Neural cell (in vitro differentiated cells): Measurements from ENCODE around the gene MACROH2A1. TPM values are rescaled to one million over a fixed set of nuclear protein-coding genes. Genes with fewer than 3 reads are reported as not detected.

Experiments used
- H2AFZ ChIP-seq: fragments of 200-600, 300-800 bp; sonication (generic), shearing (Covaris generic); 2 replicates; pipeline ENCODE4 v1.6.0; 2014; ENCODE audit warnings: low read depth, mild to moderate bottlenecking, antibody characterized with exemption, low read length, moderate library complexity
- H3F3A ChIP-seq: fragments of 200-600 bp; shearing (Covaris generic); 2 replicates; pipeline ENCODE4 v1.6.1; 2016; ENCODE audit warnings: mild to moderate bottlenecking, moderate library complexity, mixed read lengths, antibody characterized with exemption, low read length; ENCODE audit not compliant: insufficient read depth, poor library complexity, severe bottlenecking
- H3K27ac ChIP-seq: fragments of 200-600, 300-800 bp; sonication (generic), shearing (Covaris generic); 2 replicates; pipeline ENCODE4 v1.5.1; 2014; ENCODE audit warnings: mild to moderate bottlenecking, low read length, moderate library complexity
- H3K27me3 ChIP-seq: fragments of 300-800, 200-600 bp; sonication (generic), shearing (Covaris generic); 2 replicates; pipeline ENCODE4 v1.6.0; 2014; ENCODE audit warnings: mild to moderate bottlenecking, low read depth, low read length, moderate library complexity; ENCODE audit not compliant: insufficient read depth
- H3K36me3 ChIP-seq: fragments of 300-800, 200-600 bp; sonication (generic), shearing (Covaris generic); 2 replicates; pipeline ENCODE4 v1.5.1; 2014; ENCODE audit warnings: mild to moderate bottlenecking, antibody characterized with exemption, low read length, moderate library complexity; ENCODE audit not compliant: insufficient read depth
- H3K4me2 ChIP-seq: fragments of 300-800, 200-600 bp; sonication (generic), shearing (Covaris generic); 2 replicates; pipeline ENCODE4 v1.6.0; 2014; ENCODE audit warnings: mild to moderate bottlenecking, low read length
- H3K4me3 ChIP-seq: fragments of 300-800, 200-600 bp; sonication (generic), shearing (Covaris generic); 2 replicates; pipeline ENCODE4 v1.5.1; 2014; ENCODE audit warnings: mild to moderate bottlenecking, low read length, moderate library complexity
- H3K79me2 ChIP-seq: fragments of 200-600 bp; shearing (Covaris generic); replicated peaks from 2 replicates; pipeline ENCODE4 v1.6.0; 2014; ENCODE audit warnings: mild to moderate bottlenecking, low read length, moderate library complexity; ENCODE audit not compliant: insufficient read depth
- H3K9ac ChIP-seq: fragments of 300-800, 200-600 bp; sonication (generic), shearing (Covaris generic); 2 replicates; pipeline ENCODE4 v1.6.1; 2016; ENCODE audit warnings: mild to moderate bottlenecking, low read length, mixed read lengths
- H3K9me2 ChIP-seq: fragments of 200-600 bp; shearing (Covaris generic); 2 replicates; pipeline ENCODE4 v1.6.1; 2016; ENCODE audit warnings: mild to moderate bottlenecking, low read length, mixed read lengths; ENCODE audit not compliant: insufficient read depth
- H3K9me3 ChIP-seq: fragments of 200-600, 300-800 bp; sonication (generic), shearing (Covaris generic); 2 replicates; pipeline ENCODE4 v1.6.1; 2016; ENCODE audit warnings: mild to moderate bottlenecking, mixed run types, low read length, moderate library complexity, mixed read lengths
- H4K20me1 ChIP-seq: fragments of 200-600 bp; shearing (Covaris generic); 2 replicates; pipeline ENCODE4 v1.6.1; 2016; ENCODE audit warnings: mild to moderate bottlenecking, mixed run types; ENCODE audit not compliant: insufficient read depth
- CTCF ChIP-seq: fragments of 450-650 bp; IDR thresholded peaks from 2 replicates; pipeline ENCODE4 v1.5.1; 2014; ENCODE audit warnings: antibody characterized with exemption, mild to moderate bottlenecking, moderate library complexity; ENCODE audit not compliant: poor library complexity, severe bottlenecking
- EP300 ChIP-seq: fragments of 450-650 bp; conservative IDR thresholded peaks from 2 replicates; pipeline ENCODE4 v1.6.1; 2014; ENCODE audit warnings: antibody characterized with exemption, mild to moderate bottlenecking, moderate library complexity; ENCODE audit not compliant: poor library complexity, severe bottlenecking
- EZH2 ChIP-seq: fragments of 200-600, 300-800 bp; shearing (Covaris generic), sonication (generic); IDR thresholded peaks from 2 replicates; pipeline ENCODE4 v1.6.1; 2014; ENCODE audit warnings: antibody characterized with exemption, low read length, borderline replicate concordance, mild to moderate bottlenecking; ENCODE audit not compliant: insufficient read depth, poor library complexity, severe bottlenecking
- MXI1 ChIP-seq: fragments of 450-650 bp; conservative IDR thresholded peaks from 2 replicates; pipeline ENCODE4 v1.6.1; 2014; ENCODE audit warnings: antibody characterized with exemption, mild to moderate bottlenecking; ENCODE audit not compliant: poor library complexity, severe bottlenecking
- POLR2AphosphoS5 ChIP-seq: IDR thresholded peaks from 2 replicates; pipeline ENCODE4 v1.6.1; 2012
- RAD21 ChIP-seq: fragments of 450-650 bp; conservative IDR thresholded peaks from 2 replicates; pipeline ENCODE4 v1.6.1; 2014; ENCODE audit warnings: antibody characterized with exemption, mild to moderate bottlenecking, moderate library complexity
- SMC3 ChIP-seq: fragments of 450-650 bp; conservative IDR thresholded peaks from 2 replicates; pipeline ENCODE4 v1.6.1; 2014; ENCODE audit warnings: antibody characterized with exemption, mild to moderate bottlenecking, moderate library complexity; ENCODE audit not compliant: poor library complexity
- TAF1 ChIP-seq: IDR thresholded peaks from 2 replicates; pipeline ENCODE4 v1.6.1; 2012; ENCODE audit warnings: low read depth
- polyA plus RNA-seq: library from polyadenylated mRNA; depleted of rRNA; stranded (reverse); fragments of >200 nt; gene quantifications from 2 replicates; pipeline ENCODE4 v1.2.3, GENCODE V29; 2014
- TF ChIP-seq, protein P1 (sequence below): IDR thresholded peaks from 2 replicates; pipeline ENCODE4 v1.6.1; 2012; ENCODE audit warnings: borderline replicate concordance

Gene MACROH2A1
- polyA plus RNA-seq, 1 donor from 2014 or later, result 351 TPM

DNA sequence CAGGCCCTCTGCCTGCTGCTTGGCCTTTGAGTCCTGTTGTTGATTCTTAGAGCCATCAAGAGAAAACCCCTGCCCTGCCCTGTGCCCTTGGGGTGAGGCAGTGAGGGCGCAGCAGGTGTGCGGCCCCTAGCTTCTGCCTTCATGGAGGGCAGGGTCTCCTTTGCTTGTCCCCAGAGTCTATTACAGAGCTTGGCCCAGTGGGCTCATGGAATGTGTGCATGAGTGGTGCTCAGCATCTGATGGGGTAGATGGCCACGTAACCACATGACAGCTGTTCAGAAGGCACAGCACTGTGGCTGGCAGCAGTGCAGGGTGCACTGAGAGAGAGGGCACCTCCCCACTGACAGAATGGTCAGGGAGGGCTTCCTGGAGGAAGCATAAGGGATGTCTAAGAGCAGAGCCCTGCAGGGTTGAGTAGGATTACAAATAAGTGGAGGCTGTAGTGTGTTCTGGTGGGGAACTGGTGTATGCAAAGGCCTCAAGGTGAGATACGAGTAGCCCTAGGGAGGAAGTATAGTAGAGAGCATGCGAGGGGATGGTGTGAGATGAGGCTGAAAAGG lies 70.8 kb downstream of the MACROH2A1 start:
- H3K79me2 ChIP-seq, result no peaks in the 10 kb centered on the region
- H3K4me2 ChIP-seq, result no peak overlapping the region
- no peaks in the 10 kb centered on the region for H3F3A ChIP-seq
- no peak overlapping the region for H3K4me3 ChIP-seq
- no peak overlapping the region for H3K9ac ChIP-seq
- no peaks in the 10 kb centered on the region for H4K20me1 ChIP-seq
- no peak overlapping the region for H2AFZ ChIP-seq
- H3K36me3 ChIP-seq, result no peaks in the 10 kb centered on the region
- H3K27ac ChIP-seq, result no peak overlapping the region
- H3K9me3 ChIP-seq, result no peaks in the 10 kb centered on the region
- no peaks in the 10 kb centered on the region for H3K9me2 ChIP-seq
- H3K27me3 ChIP-seq, result no peaks in the 10 kb centered on the region
- TF ChIP-seq TAF1 (no peak), EP300 (no peak), RAD21 (no peak), MXI1 (no peak), SMC3 (no peak), POLR2AphosphoS5 (no peak), EZH2 (no peak), CTCF (no peak)
- TF ChIP-seq, protein P1, sequence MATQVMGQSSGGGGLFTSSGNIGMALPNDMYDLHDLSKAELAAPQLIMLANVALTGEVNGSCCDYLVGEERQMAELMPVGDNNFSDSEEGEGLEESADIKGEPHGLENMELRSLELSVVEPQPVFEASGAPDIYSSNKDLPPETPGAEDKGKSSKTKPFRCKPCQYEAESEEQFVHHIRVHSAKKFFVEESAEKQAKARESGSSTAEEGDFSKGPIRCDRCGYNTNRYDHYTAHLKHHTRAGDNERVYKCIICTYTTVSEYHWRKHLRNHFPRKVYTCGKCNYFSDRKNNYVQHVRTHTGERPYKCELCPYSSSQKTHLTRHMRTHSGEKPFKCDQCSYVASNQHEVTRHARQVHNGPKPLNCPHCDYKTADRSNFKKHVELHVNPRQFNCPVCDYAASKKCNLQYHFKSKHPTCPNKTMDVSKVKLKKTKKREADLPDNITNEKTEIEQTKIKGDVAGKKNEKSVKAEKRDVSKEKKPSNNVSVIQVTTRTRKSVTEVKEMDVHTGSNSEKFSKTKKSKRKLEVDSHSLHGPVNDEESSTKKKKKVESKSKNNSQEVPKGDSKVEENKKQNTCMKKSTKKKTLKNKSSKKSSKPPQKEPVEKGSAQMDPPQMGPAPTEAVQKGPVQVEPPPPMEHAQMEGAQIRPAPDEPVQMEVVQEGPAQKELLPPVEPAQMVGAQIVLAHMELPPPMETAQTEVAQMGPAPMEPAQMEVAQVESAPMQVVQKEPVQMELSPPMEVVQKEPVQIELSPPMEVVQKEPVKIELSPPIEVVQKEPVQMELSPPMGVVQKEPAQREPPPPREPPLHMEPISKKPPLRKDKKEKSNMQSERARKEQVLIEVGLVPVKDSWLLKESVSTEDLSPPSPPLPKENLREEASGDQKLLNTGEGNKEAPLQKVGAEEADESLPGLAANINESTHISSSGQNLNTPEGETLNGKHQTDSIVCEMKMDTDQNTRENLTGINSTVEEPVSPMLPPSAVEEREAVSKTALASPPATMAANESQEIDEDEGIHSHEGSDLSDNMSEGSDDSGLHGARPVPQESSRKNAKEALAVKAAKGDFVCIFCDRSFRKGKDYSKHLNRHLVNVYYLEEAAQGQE, result no peak

DNA sequence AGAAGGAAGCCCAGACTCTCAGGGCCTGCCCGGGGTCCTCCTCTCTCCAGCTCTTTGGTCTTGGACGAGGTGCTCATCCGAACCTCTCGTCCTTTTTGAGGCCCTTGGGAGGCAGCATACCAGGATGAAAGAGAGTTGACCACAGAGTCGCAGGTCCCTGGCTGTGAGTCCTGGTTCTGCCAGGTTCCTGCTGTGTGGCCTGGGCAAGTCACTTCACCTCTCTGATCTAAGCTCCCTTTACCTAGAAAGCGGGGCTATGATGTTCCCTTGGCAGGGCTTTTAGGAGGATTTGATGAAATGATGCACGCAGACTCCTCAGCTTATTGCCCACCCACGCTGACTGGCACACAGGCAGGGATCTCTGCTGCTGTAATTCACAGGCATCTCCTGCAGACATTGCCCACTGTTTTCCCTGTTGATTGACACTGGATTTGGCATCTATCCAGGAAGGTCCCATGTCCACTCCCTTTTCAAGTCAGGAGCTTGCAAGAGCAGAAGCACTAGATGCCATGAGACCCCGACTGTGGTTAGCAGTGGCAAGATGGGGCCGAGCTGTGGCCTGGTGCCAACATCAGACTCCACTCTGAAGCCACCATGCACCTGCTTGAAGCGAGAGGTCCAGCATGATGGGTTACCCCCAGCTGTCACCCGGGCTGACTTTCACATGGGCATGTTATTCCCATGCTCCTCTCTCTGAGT lies 71.5 kb downstream of the MACROH2A1 start:
- no peak overlapping the region for H3K4me2 ChIP-seq
- H3K27ac ChIP-seq, result no peak overlapping the region
- TF ChIP-seq TAF1, result no peak
- TF ChIP-seq SMC3, result no peak
- no peak for TF ChIP-seq MXI1
- no peak for TF ChIP-seq RAD21
- TF ChIP-seq CTCF, result no peak
- H3K36me3 ChIP-seq, result no peaks in the 10 kb centered on the region
- H2AFZ ChIP-seq, result no peak overlapping the region
- H3K27me3 ChIP-seq, result no peaks in the 10 kb centered on the region
- no peaks in the 10 kb centered on the region for H3K9me3 ChIP-seq
- H3K9ac ChIP-seq, result no peak overlapping the region
- no peaks in the 10 kb centered on the region for H3K79me2 ChIP-seq
- no peak overlapping the region for H3K4me3 ChIP-seq
- H3K9me2 ChIP-seq, result no peaks in the 10 kb centered on the region
- H4K20me1 ChIP-seq, result no peaks in the 10 kb centered on the region
- H3F3A ChIP-seq, result no peaks in the 10 kb centered on the region
